MM.1S (cell line): ENCODE measurements around the gene SORL1.

Experiments used
- DNase-seq: peaks from one replicate; pipeline ENCODE4 v3.0.0-alpha.2; 2015
- H2AFZ ChIP-seq: fragments of 300-600 bp; sonication (generic); 2 replicates; pipeline ENCODE4 v1.6.0; 2016; ENCODE audit warnings: antibody characterized with exemption, low read length
- H3F3A ChIP-seq: fragments of 300-600 bp; sonication (generic); 2 replicates; pipeline ENCODE4 v1.6.1; 2016; ENCODE audit warnings: mild to moderate bottlenecking, antibody characterized with exemption, low read length, moderate library complexity, mixed read lengths; ENCODE audit not compliant: insufficient read depth
- H3K27ac ChIP-seq: fragments of 300-600 bp; sonication (generic); 2 replicates; pipeline ENCODE4 v1.5.1; 2016; ENCODE audit warnings: mild to moderate bottlenecking, low read length
- H3K27me3 ChIP-seq: fragments of 300-600 bp; sonication (generic); replicated peaks from 2 replicates; pipeline ENCODE4 v1.6.0; 2016; ENCODE audit warnings: low read length; ENCODE audit not compliant: insufficient read depth
- H3K36me3 ChIP-seq: fragments of 300-600 bp; sonication (generic); replicated peaks from 2 replicates; pipeline ENCODE4 v1.6.1; 2016; ENCODE audit warnings: mild to moderate bottlenecking, low read length, mixed read lengths; ENCODE audit not compliant: insufficient read depth
- H3K4me1 ChIP-seq: fragments of 300-600 bp; sonication (generic); 2 replicates; pipeline ENCODE4 v1.6.1; 2016; ENCODE audit warnings: low read length, mixed read lengths
- H3K4me2 ChIP-seq: fragments of 300-600 bp; sonication (generic); 2 replicates; pipeline ENCODE4 v1.6.0; 2016; ENCODE audit warnings: low read depth, low read length
- H3K4me3 ChIP-seq: fragments of 300-600 bp; sonication (generic); 2 replicates; pipeline ENCODE4 v1.5.1; 2016; ENCODE audit warnings: low read length, mixed read lengths
- H3K79me2 ChIP-seq: fragments of 300-600 bp; sonication (generic); 2 replicates; pipeline ENCODE4 v1.6.1; 2016; ENCODE audit warnings: mixed run types, low read length, mixed read lengths
- H3K9ac ChIP-seq: fragments of 300-600 bp; sonication (generic); 2 replicates; pipeline ENCODE4 v1.6.1; 2016; ENCODE audit warnings: low read length, mixed read lengths
- H3K9me2 ChIP-seq: fragments of 300-600 bp; sonication (generic); replicated peaks from 2 replicates; pipeline ENCODE4 v1.6.1; 2016; ENCODE audit warnings: mild to moderate bottlenecking, low read length, mixed read lengths; ENCODE audit not compliant: insufficient read depth
- H3K9me3 ChIP-seq: fragments of 300-600 bp; sonication (generic); replicated peaks from 2 replicates; pipeline ENCODE4 v1.6.1; 2016; ENCODE audit warnings: mild to moderate bottlenecking, low read length, mixed read lengths; ENCODE audit not compliant: insufficient read depth
- H4K20me1 ChIP-seq: fragments of 300-600 bp; sonication (generic); 2 replicates; pipeline ENCODE4 v1.6.1; 2016; ENCODE audit warnings: mild to moderate bottlenecking, low read length, moderate library complexity, mixed read lengths; ENCODE audit not compliant: insufficient read depth
- CTCF ChIP-seq: fragments of 300-600 bp; sonication (generic); IDR thresholded peaks from 2 replicates; pipeline ENCODE4 v1.5.1; 2016; ENCODE audit warnings: antibody characterized with exemption, low read length, mixed read lengths
- EZH2 ChIP-seq: fragments of 300-600 bp; sonication (generic); optimal IDR thresholded peaks from 2 replicates; pipeline ENCODE3; 2017; ENCODE audit warnings: low read depth, mild to moderate bottlenecking, antibody characterized with exemption, low read length, mixed read lengths
- EZH2phosphoT487 ChIP-seq: fragments of 300-600 bp; sonication (generic); IDR thresholded peaks from 2 replicates; pipeline ENCODE4 v1.6.1; 2018; ENCODE audit warnings: antibody characterized with exemption, low read length

The SORL1 gene

GRCh38 chr11:121482231-121483129, 30.4 kb downstream of the SORL1 start:
- Histone ChIP-seq H3K9me2 (no peaks in the 10 kb centered on the region), H3K4me1 (peaks cover 17% of the 10 kb centered on the region), H3K36me3 (no peaks in the 10 kb centered on the region), H2AFZ (peak overlapping the region; percentile 28), H3K27ac (peak overlapping the region; percentile 78), H3K4me3 (peak overlapping the region; percentile 6; the same call in 1 of the 2 replicates), H3K9me3 (no peaks in the 10 kb centered on the region), H3K9ac (peak overlapping the region; percentile 21; the same call in 1 of the 2 replicates), H4K20me1 (no peaks in the 10 kb centered on the region), H3K27me3 (no peaks in the 10 kb centered on the region), H3K79me2 (no peaks in the 10 kb centered on the region), H3F3A (peaks cover 10% of the 10 kb centered on the region), H3K4me2 (peak overlapping the region; percentile 46; the same call in 1 of the 2 replicates)
- peak; percentile 54 for DNase-seq
- TF ChIP-seq EZH2 (no peak), CTCF (no peak), EZH2phosphoT487 (no peak)

GRCh38 chr11:121483805-121484480, 31.8 kb downstream of the SORL1 start:
- Histone ChIP-seq H3K9me3 (no peaks in the 10 kb centered on the region), H3K9ac (no peak overlapping the region), H3K27me3 (no peaks in the 10 kb centered on the region), H3K4me3 (no peak overlapping the region), H3K79me2 (no peaks in the 10 kb centered on the region), H3K4me2 (no peak overlapping the region), H3K4me1 (peaks cover 17% of the 10 kb centered on the region), H2AFZ (no peak overlapping the region), H3F3A (peaks cover 10% of the 10 kb centered on the region), H3K36me3 (no peaks in the 10 kb centered on the region), H3K9me2 (no peaks in the 10 kb centered on the region), H4K20me1 (no peaks in the 10 kb centered on the region), H3K27ac (no peak overlapping the region)
- no peak for DNase-seq
- TF ChIP-seq CTCF: no peak
- TF ChIP-seq EZH2phosphoT487: no peak
- no peak for TF ChIP-seq EZH2

GRCh38 chr11:121485216-121485615, 33.1 kb downstream of the SORL1 start:
- Histone ChIP-seq H3K9me2 (no peaks in the 10 kb centered on the region), H3K27me3 (no peaks in the 10 kb centered on the region), H3K9ac (no peak overlapping the region), H3K4me2 (no peak overlapping the region), H3K36me3 (no peaks in the 10 kb centered on the region), H3K4me3 (no peak overlapping the region), H3K4me1 (peaks cover 17% of the 10 kb centered on the region), H3K9me3 (no peaks in the 10 kb centered on the region), H3K27ac (no peak overlapping the region), H2AFZ (no peak overlapping the region), H3F3A (peaks cover 10% of the 10 kb centered on the region), H3K79me2 (no peaks in the 10 kb centered on the region), H4K20me1 (no peaks in the 10 kb centered on the region)
- no peak for TF ChIP-seq CTCF
- TF ChIP-seq EZH2phosphoT487: no peak
- TF ChIP-seq EZH2: no peak
- no peak for DNase-seq
